ENCODE results near the gene RMDN3.

The RMDN3 gene

DNA sequence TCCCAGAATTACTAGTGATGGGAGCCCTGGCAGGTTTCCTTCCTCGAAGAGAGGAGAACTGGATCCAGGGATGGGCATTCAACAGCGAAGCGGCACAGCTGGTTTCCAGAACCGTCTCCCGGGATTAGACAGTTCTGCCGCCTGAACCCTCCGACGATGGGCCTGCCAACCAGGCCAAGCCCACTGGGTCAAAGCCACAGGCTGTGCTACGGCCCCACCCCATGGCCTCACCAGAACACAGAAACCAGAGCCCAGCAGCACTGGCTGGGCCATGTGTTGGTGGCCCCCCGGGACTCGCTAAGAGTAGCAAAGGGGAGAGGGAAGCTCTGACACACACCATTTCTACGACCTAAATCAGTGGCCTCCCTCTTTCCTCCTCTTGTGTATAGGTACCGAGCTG is 17.0 kb upstream of the RMDN3 start:
- DNase-seq = no peak

DNA sequence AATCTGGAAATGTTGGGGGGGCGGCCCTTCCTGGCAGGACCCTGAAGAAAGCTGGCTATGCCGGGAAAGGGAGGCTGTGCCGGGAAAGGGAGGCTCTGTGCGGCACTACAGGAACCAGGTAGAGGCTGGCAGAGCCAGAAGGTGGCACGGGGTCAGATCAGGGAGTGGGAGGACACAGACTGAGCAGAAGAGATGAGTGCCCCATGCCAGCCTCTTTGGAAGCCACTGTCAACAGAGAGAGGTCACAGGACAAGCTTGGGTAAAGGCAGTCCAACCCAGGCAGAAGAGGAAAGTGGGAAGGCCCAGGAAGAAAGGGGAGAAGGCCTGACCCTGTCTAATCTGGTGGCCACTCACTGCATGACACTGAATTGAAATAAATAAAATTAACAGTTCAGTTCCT is 16.2 kb upstream of the RMDN3 start:
- DNase-seq = no peak

- DNase-seq = no peak
Measured at GRCh38 chr15:40770147-40770721, 15.2 kb upstream of the RMDN3 start.

GRCh38 chr15:40769274-40770146 is 14.5 kb upstream of the RMDN3 start, which contains the start of gene C15orf62:
Gene C15orf62 (plus strand): TSS chr15:40769980. CDS start chr15:40770496, 516 bp downstream.
- DNase-seq = peak; percentile 32

DNA sequence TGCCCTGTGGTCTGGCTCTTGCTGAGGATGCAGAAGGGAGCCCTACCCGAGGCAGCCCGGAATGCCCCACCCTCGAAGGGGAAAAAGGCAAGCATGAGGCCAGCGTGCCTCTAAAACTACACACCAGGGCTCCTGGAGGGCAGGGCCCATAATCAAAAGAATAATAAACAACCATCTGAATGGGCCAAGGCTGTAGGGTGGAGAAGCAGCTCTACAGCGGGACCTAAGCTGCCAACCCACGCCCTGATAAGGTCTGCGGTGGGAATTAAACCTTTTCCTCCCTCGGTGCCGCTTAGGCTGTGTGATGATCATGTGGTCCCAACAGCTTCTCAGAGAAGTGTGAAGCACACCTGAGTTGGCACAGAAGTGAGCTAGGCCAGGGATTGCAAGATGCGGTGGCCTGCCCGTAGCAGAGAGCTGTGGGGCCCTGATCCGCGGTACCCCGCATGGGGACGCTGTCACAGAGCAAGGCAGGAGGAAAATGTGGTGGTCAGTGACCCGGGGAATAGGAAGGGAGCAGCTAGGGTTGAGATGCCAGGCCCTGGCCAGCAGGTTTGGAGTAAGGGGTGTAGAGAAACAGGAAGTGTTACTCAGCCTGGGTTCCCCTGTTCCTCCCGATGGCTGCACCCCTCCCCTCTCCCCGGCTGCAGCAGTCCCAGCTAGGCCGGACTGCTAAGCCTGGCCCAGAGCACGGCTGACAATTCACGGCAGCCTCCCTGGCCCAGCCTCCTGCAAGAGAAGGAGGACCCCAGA is 13.6 kb upstream of the RMDN3 start:
- DNase-seq = no peak

DNA sequence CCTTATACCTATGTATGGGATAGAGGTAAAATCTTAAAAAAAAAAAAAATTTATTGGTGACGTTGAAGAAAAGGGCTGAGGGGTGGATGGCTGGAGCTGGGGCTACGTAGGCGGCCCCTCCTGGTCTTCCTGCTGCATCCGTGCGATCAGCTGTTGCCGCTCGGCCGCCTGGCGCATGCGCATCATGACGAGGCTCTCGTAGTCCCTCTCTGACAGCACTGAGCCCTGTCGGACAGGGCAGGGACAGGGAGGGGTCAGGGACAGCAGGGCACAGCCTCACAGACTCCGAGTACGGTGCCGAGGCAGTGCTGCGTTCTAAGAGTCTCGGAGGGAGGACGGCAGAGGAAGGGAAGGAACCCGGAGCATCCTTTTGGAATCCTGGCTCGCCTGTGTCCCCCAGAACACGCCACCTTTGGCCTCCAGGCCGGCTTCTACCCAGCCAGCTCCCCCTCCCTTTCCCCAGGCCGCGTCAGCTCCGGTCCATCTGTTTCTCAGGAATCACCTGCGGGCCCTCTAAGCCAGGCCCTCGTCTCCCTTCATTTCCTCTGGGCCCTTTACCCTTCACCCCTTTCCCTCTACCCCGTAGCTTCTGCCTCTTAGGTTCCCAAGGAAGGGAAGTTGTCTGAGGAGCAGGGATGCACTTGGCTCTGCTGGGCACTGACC is 12.9 kb upstream of the RMDN3 start:
- DNase-seq = no peak

- DNase-seq = no peak
Measured at GRCh38 chr15:40766906-40767837, 12.1 kb upstream of the RMDN3 start.

- no peak for DNase-seq
Measured at GRCh38 chr15:40766194-40766815, 11.3 kb upstream of the RMDN3 start.

DNA sequence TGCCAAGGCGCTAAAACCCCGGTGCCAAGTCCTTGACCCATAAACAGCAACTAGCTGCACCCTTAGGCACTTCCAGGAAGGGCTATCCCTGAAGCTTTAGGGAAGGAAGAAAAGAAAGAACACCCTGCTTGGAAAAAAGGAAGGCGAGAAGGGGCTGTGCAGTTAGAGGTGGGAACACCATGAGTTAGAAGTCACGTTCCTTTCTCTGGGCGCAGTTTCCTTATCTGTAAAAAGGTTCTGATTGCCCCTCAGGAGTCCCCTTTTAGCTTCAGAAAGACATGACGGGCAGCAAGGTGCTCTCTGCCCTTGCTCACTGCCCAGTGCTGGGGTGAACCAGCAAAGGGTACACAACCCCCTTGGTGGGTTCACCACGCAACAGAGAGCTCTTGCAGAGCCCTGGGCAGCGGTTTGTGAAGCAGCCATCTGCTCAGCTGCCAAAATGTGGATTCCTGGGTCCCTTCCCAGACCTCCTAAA is 9.6 kb upstream of the RMDN3 start:
- no peak for DNase-seq

DNA sequence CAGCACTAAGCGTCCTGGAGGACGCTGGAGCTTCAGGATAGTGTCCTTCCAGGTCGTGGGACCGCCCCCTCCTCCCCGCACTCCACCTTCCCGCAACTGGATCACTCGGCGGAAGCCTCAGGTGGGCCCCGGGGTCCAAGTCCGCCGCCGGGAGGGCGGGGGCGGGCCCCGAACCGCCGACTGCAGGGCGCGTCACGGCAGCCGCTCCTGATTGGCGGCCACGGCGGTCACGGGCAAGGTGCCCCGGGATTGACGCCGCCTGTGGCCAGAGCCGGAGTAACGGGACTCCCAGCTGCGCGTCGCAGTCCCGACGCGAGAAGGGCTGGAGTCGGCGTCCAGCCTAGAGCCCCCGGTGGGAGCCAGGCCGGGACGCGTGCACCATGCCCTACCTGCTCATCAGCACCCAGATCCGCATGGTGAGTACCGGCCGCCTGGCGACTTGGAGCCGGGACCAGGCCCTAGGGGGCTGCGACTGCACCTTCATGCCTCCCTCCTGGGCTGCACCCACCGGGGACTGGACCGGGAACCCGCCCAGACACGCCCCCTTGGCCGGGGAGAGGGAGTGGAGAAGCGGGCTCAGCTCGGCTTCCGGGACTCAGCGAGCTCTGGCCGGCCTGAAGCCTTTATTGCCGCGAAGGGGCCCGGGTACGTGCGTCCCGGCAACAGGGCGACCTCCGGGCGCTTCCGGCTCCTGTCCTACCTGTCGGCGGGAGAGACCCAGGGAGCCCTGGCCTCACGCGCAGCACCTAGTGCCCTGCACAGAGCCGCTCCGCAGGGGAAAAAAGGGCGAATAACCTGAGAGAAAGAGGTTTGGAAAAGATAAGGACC is 9.0 kb upstream of the RMDN3 start, which contains the start of gene GCHFR:
TSS of gene GCHFR (plus strand) at position 268 of the 828 bp plus-strand sequence. CDS start at position 381, 113 bp downstream.
- DNase-seq = peak; percentile 78

- DNase-seq = peak; percentile 45
Measured at GRCh38 chr15:40762919-40763800, 8.1 kb upstream of the RMDN3 start.

- DNase-seq = no peak
Measured at GRCh38 chr15:40759961-40760360, 4.9 kb upstream of the RMDN3 start.

DNA sequence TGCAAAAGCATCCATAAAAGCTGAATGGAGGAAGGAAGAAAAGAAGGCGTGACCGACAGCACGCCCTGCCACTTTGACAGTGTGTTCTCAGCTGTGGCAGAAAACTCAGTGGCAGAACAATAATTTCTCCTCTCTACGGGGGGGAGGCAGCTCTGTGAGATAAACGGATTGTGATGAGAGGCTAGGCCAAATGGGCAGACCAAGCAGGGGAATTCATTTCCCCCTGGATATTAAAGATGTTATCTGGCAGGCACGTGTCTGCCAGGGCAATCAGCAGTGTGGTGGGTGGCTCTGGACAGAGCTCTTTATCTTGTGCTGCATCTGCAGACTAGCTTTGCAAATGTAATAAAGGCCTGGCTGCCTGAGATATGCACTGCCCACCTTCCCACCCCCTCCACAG is 1.9 kb upstream of the RMDN3 start:
- no peak for DNase-seq

DNA sequence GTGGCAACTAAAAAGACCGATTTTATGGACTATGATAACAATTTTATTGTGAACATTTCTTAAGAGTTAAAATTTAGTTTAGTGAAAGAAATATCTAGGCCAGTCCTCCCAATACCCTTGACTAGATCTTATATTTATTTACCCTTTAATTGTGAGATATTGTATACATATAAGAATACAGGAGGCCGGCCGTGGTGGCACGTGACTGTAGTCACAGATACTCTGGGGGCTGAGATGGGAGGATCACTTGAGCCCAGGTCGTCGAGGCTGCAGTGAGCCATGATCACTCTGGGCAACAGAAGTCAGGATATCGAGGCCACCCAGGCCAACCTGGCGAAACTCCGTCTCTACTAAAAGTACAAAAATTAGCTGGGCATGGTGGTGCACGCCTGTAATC is 756 bp upstream of the RMDN3 start:
- no peak for DNase-seq

- peak; percentile 28 for DNase-seq
Measured at GRCh38 chr15:40754574-40754882, 526 bp downstream of the RMDN3 start.

DNA sequence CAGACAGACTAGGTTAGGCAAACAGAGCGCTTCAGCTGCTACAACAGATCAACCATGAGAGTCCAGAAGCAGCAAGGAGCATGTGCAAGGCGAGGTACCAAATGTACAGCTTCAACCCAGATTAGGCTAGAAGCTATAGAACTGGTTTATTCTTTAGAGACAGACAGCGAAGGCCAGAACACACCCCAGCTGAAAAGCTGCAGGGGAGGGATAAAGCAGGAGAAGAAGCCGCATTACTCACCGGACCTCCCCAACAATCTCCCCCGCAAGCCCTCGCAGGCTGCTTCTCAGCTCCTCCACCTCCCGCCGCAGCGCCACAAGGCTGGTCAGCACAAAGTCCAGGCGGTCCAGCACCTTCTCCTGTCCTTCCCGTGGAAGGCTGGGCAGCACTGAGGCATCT is 3.3 kb downstream of the RMDN3 start:
- DNase-seq = no peak

GRCh38 chr15:40750885-40751284 is 4.2 kb downstream of the RMDN3 start:
- DNase-seq = no peak

GRCh38 chr15:40749151-40749630 is 5.9 kb downstream of the RMDN3 start:
- DNase-seq = no peak
